H9 (cell line): ENCODE results near the gene TDRD9. TPM values are rescaled to one million over a fixed set of nuclear protein-coding genes. Genes with fewer than 3 reads are reported as not detected.
"Not testable (repeated sequence)": the region's sequence is repeated elsewhere in the genome, so short reads cannot be mapped to it uniquely, and the experiment has no call there.

Experiments
- DNase-seq: peaks from one replicate; pipeline ENCODE4 v3.0.0-alpha.2; 2017
- H2AFZ ChIP-seq: one replicate; pipeline ENCODE4 v1.6.1; 2013; ENCODE audit warnings: mild to moderate bottlenecking, low read length, control low read depth, moderate library complexity
- H2AK5ac ChIP-seq: 2 replicates; pipeline ENCODE4 v1.6.1; 2013; ENCODE audit warnings: low read length, control low read depth, mixed read lengths; ENCODE audit not compliant: insufficient read length
- H2BK120ac ChIP-seq: one replicate; pipeline ENCODE4 v1.6.1; 2013; ENCODE audit warnings: low read depth, mild to moderate bottlenecking, low read length, control low read depth, inconsistent platforms; ENCODE audit not compliant: poor library complexity, severe bottlenecking
- H2BK12ac ChIP-seq: 2 replicates; pipeline ENCODE4 v1.6.1; 2013; ENCODE audit warnings: low read length, control low read depth, mixed read lengths, low read depth; ENCODE audit not compliant: insufficient read length
- H2BK15ac ChIP-seq: 2 replicates; pipeline ENCODE4 v1.6.1; 2013; ENCODE audit warnings: low read depth, low read length, control low read depth
- H2BK20ac ChIP-seq: one replicate; pipeline ENCODE4 v1.6.1; 2013; ENCODE audit warnings: low read depth, mild to moderate bottlenecking, low read length, control low read depth, inconsistent platforms; ENCODE audit not compliant: poor library complexity, severe bottlenecking
- H2BK5ac ChIP-seq: 2 replicates; pipeline ENCODE4 v1.6.1; 2013; ENCODE audit warnings: low read length, control low read depth, mixed read lengths; ENCODE audit not compliant: insufficient read length
- H3K14ac ChIP-seq: 2 replicates; pipeline ENCODE4 v1.6.1; 2013; ENCODE audit warnings: low read length, control low read depth; ENCODE audit not compliant: insufficient read depth
- H3K18ac ChIP-seq: 2 replicates; pipeline ENCODE4 v1.6.1; 2013; ENCODE audit warnings: low read depth, mild to moderate bottlenecking, mixed read lengths, low read length, control low read depth; ENCODE audit not compliant: insufficient read length
- H3K23ac ChIP-seq: 2 replicates; pipeline ENCODE4 v1.6.1; 2013; ENCODE audit warnings: low read length, control low read depth, mixed read lengths, low read depth; ENCODE audit not compliant: insufficient read length
- H3K23me2 ChIP-seq: 2 replicates; pipeline ENCODE4 v1.6.1; 2013; ENCODE audit warnings: low read depth, mild to moderate bottlenecking, mixed read lengths, low read length, control low read depth; ENCODE audit not compliant: insufficient read length, poor library complexity, severe bottlenecking
- H3K27ac ChIP-seq: 2 replicates; pipeline ENCODE4 v1.5.1; 2013; ENCODE audit warnings: low read length, control low read depth, mixed read lengths, low read depth; ENCODE audit not compliant: insufficient read length
- H3K27me3 ChIP-seq: 2 replicates; pipeline ENCODE4 v1.6.1; 2013; ENCODE audit warnings: low read length, control low read depth, inconsistent platforms; ENCODE audit not compliant: insufficient read depth
- H3K4ac ChIP-seq: 2 replicates; pipeline ENCODE4 v1.6.1; 2013; ENCODE audit warnings: low read depth, mild to moderate bottlenecking, control low read depth, inconsistent platforms, low read length, moderate library complexity
- H3K4me1 ChIP-seq: 2 replicates; pipeline ENCODE4 v1.6.1; 2013; ENCODE audit warnings: low read length, control low read depth, inconsistent platforms; ENCODE audit not compliant: insufficient read depth
- H3K4me2 ChIP-seq: 2 replicates; pipeline ENCODE4 v1.6.1; 2013; ENCODE audit warnings: low read length, control low read depth, mixed read lengths; ENCODE audit not compliant: insufficient read length, insufficient read depth
- H3K56ac ChIP-seq: 2 replicates; pipeline ENCODE4 v1.6.1; 2013; ENCODE audit warnings: low read depth, mild to moderate bottlenecking, mixed read lengths, low read length, control low read depth; ENCODE audit not compliant: insufficient read length
- H3K79me1 ChIP-seq: 2 replicates; pipeline ENCODE4 v1.6.1; 2013; ENCODE audit warnings: low read depth, mild to moderate bottlenecking, moderate library complexity, low read length, control low read depth, inconsistent platforms; ENCODE audit not compliant: insufficient read depth, poor library complexity, severe bottlenecking
- H3K79me2 ChIP-seq: 2 replicates; pipeline ENCODE4 v1.6.1; 2013; ENCODE audit warnings: low read length, control low read depth, inconsistent platforms; ENCODE audit not compliant: insufficient read depth
- H3K9ac ChIP-seq: 2 replicates; pipeline ENCODE4 v1.6.1; 2013; ENCODE audit warnings: low read length, control low read depth, mixed read lengths; ENCODE audit not compliant: insufficient read length; ENCODE audit errors: extremely low read depth
- H3K9me3 ChIP-seq: one replicate; pipeline ENCODE4 v1.6.1; 2013; ENCODE audit warnings: low read depth, low read length, inconsistent platforms; ENCODE audit not compliant: control insufficient read depth
- H3T11ph ChIP-seq: one replicate; pipeline ENCODE4 v1.6.1; 2013; ENCODE audit warnings: mild to moderate bottlenecking, low read length, control low read depth, inconsistent platforms
- H4K20me1 ChIP-seq: one replicate; pipeline ENCODE4 v1.6.1; 2013; ENCODE audit not compliant: control insufficient read depth, insufficient read length, insufficient read depth
- H4K5ac ChIP-seq: 2 replicates; pipeline ENCODE4 v1.6.1; 2013; ENCODE audit warnings: low read depth, mild to moderate bottlenecking, mixed read lengths, low read length, control low read depth; ENCODE audit not compliant: insufficient read length
- H4K8ac ChIP-seq: replicated peaks from 2 replicates; pipeline ENCODE4 v1.6.1; 2013; ENCODE audit warnings: low read length, control low read depth, mixed read lengths, low read depth; ENCODE audit not compliant: insufficient read length
- H4K91ac ChIP-seq: 2 replicates; pipeline ENCODE4 v1.6.1; 2013; ENCODE audit warnings: low read depth, mild to moderate bottlenecking, moderate library complexity, mixed read lengths, low read length, control low read depth; ENCODE audit not compliant: insufficient read length
- H3K27ac Mint-ChIP-seq, 3 experiments: 2 replicates in 2 of 3; 3 replicates in 1 of 3; pipeline ENCODE4 v1.8.0; 2020 to 2021; ENCODE audit warnings: mixed read lengths in 3 of 3, mild to moderate bottlenecking in 1 of 3, moderate library complexity in 1 of 3
- H3K27me3 Mint-ChIP-seq: 2 replicates; pipeline ENCODE4 v1.8.0; 2021; ENCODE audit warnings: low read depth, mild to moderate bottlenecking, moderate library complexity, mixed read lengths
- H3K36me3 Mint-ChIP-seq, 3 experiments: 2 replicates in 2 of 3; 3 replicates in 1 of 3; pipeline ENCODE4 v1.8.0; 2020 to 2021; ENCODE audit warnings: low read depth in 3 of 3, mixed read lengths in 3 of 3; ENCODE audit not compliant: insufficient read depth in 1 of 3
- H3K4me1 Mint-ChIP-seq, 2 experiments: 2 replicates each; pipeline ENCODE4 v1.8.0; 2020; ENCODE audit warnings: mixed read lengths in 2 of 2
- H3K4me3 Mint-ChIP-seq, 2 experiments: 2 replicates in 1 of 2; 3 replicates in 1 of 2; pipeline ENCODE4 v1.8.0; 2020 to 2021; ENCODE audit warnings: mild to moderate bottlenecking in 2 of 2, mixed read lengths in 2 of 2, moderate library complexity in 1 of 2
- H3K9me3 Mint-ChIP-seq, 2 experiments: 2 replicates in 1 of 2; 3 replicates in 1 of 2; pipeline ENCODE4 v1.8.0; 2020; ENCODE audit warnings: mild to moderate bottlenecking in 2 of 2, mixed read lengths in 2 of 2, moderate library complexity in 1 of 2
- WGBS: extraction: QIAGEN DNeasy Blood & Tissue Kit; methylation state at CpG from one replicate; pipeline ENCODE4 v1.1.7; 2013; ENCODE audit warnings: missing lambda C conversion rate, low lambda C conversion rate, mixed read lengths; ENCODE audit not compliant: insufficient read length; ENCODE audit errors: extremely low coverage; 5-methylcytosine and 5-hydroxymethylcytosine counted together
- total RNA-seq: library from RNA; stranded (reverse); gene quantifications from 2 replicates; pipeline ENCODE4 v1.2.1, GENCODE V29; 2021
- TF ChIP-seq, protein P1 (sequence below): fragments of 200-600 bp; sonication (generic); conservative IDR thresholded peaks from 3 replicates; pipeline ENCODE4 v1.8.0; 2021; ENCODE audit warnings: antibody characterized with exemption, mild to moderate bottlenecking

TDRD9 gene
- total RNA-seq, 1 experiment from 2014 or later = not detected

DNA sequence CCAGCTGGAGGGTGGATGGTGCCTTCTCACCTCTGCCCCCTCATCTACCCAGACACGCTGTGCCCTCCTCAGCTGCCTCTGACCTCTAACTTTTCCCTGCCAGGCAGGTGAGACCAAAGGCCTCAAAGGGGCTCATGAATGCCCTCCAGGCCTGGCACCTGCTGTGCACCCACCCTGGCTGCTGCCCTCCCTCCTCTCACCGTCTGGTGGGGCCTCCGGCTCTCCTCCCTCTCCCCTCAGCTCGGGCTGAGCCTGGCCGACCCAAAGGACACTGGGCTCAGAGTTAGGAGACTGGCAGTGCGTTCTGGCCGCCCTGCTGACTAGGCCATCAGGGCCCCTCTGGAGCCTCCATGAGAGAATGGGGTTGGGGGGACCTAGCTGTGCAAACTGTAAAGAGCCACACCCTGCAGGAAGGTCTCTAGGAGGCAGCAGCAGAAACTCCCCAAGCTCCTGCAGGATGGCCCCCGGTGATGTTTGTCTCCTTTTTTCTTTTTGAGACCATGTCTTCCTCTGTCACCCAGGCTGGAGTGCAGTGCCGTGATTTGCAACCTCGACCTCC lies 40.6 kb upstream of the TDRD9 start:
- Histone ChIP-seq H3K23ac (no peak overlapping the region), H2BK5ac (no peak overlapping the region), H2BK12ac (no peak overlapping the region), H3K27ac (no peak overlapping the region), H4K5ac (no peak overlapping the region), H2AK5ac (no peak overlapping the region), H4K91ac (no peak overlapping the region), H3K9ac (no peak overlapping the region), H3T11ph (no peak overlapping the region), H3K4me1 (no peaks in the 10 kb centered on the region), H3K56ac (no peak overlapping the region), H3K4me2 (no peak overlapping the region), H2BK20ac (no peak overlapping the region), H3K79me1 (no peaks in the 10 kb centered on the region), H3K79me2 (no peaks in the 10 kb centered on the region), H2AFZ (no peak overlapping the region), H3K9me3 (no peaks in the 10 kb centered on the region), H4K20me1 (no peaks in the 10 kb centered on the region), H3K14ac (no peak overlapping the region; the same call in 1 of the 2 replicates), H2BK120ac (no peak overlapping the region), H2BK15ac (no peak overlapping the region; the same call in 1 of the 2 replicates), H3K23me2 (no peaks in the 10 kb centered on the region), H3K27me3 (no peaks in the 10 kb centered on the region), H3K18ac (no peak overlapping the region), H4K8ac (no peak overlapping the region), H3K4ac (no peak overlapping the region)
- Mint-ChIP-seq H3K4me3 (no peak overlapping the region), H3K9me3 (no peaks in the 10 kb centered on the region), H3K27ac (peak overlapping the region in 1 of 3 experiments; percentile 82; a peak in 1 of 7 replicates), H3K4me1 (peaks cover 9 to 21% of the 10 kb centered on the region in 2 experiments), H3K27me3 (peaks cover 5% of the 10 kb centered on the region; the same call in 1 of the 2 replicates), H3K36me3 (no peaks in the 10 kb centered on the region)
- no peak for DNase-seq
- whole genome bisulfite sequencing = no CpG with 5 or more reads among the region's 10 CpGs
- TF ChIP-seq, protein P1, sequence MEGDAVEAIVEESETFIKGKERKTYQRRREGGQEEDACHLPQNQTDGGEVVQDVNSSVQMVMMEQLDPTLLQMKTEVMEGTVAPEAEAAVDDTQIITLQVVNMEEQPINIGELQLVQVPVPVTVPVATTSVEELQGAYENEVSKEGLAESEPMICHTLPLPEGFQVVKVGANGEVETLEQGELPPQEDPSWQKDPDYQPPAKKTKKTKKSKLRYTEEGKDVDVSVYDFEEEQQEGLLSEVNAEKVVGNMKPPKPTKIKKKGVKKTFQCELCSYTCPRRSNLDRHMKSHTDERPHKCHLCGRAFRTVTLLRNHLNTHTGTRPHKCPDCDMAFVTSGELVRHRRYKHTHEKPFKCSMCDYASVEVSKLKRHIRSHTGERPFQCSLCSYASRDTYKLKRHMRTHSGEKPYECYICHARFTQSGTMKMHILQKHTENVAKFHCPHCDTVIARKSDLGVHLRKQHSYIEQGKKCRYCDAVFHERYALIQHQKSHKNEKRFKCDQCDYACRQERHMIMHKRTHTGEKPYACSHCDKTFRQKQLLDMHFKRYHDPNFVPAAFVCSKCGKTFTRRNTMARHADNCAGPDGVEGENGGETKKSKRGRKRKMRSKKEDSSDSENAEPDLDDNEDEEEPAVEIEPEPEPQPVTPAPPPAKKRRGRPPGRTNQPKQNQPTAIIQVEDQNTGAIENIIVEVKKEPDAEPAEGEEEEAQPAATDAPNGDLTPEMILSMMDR = no peak

DNA sequence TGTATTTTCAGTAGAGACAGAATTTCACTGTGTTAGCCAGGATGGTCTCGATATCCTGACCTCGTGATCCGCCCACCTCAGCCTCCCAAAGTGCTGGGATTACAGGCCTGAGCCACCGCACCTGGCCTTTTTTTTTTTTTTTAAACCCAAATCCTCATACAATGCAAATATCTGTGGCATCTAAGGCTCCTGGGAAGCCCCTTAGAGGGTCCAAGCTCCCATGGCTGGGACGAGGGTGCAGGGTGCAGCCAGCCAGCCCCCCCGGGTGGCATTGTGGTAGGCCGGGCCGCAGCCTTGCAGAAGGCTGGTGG lies 39.3 kb upstream of the TDRD9 start:
- not testable (repeated sequence) for H3K4me2 ChIP-seq, H3K79me1 ChIP-seq, H2BK20ac ChIP-seq, H3K27ac ChIP-seq, H2BK15ac ChIP-seq, H2BK12ac ChIP-seq, H3K4me3 Mint-ChIP-seq, H3K56ac ChIP-seq, H4K5ac ChIP-seq, H3K36me3 Mint-ChIP-seq, H3K4ac ChIP-seq, H3K18ac ChIP-seq, H3K79me2 ChIP-seq, H3K9me3 Mint-ChIP-seq, H3K4me1 ChIP-seq, H3K23ac ChIP-seq, H4K91ac ChIP-seq, H3K14ac ChIP-seq, H2AK5ac ChIP-seq, H3T11ph ChIP-seq, H2BK120ac ChIP-seq, H2BK5ac ChIP-seq, H2AFZ ChIP-seq, DNase-seq, H3K23me2 ChIP-seq, H3K27me3 ChIP-seq, H3K9ac ChIP-seq, H3K27me3 Mint-ChIP-seq, H3K27ac Mint-ChIP-seq, H4K8ac ChIP-seq, H4K20me1 ChIP-seq, H3K9me3 ChIP-seq
- H3K4me1 Mint-ChIP-seq = peaks cover 9 to 21% of the 10 kb centered on the region in 2 experiments
- no CpG with 5 or more reads among the region's 8 CpGs for whole genome bisulfite sequencing
